ENCODE measurements around the gene MBOAT7.

- no peak for TF ChIP-seq CTCF (IDR thresholded peaks at IDR 0.05; ENCODE audit: poor library complexity, severe bottlenecking)
- no peak for TF ChIP-seq RAD21 (conservative IDR thresholded peaks at IDR 0.05)
- TF ChIP-seq EZH2 (IDR thresholded peaks at IDR 0.05; ENCODE audit: borderline replicate concordance, insufficient read depth, low read length, poor library complexity, severe bottlenecking) = no peak
Measured at GRCh38 chr19:54125713-54126112, 63.7 kb downstream of the MBOAT7 start.

All from neural cell (in vitro differentiated cells).